Frontal cortex (tissue), 4 donors: ENCODE results near the gene LBX1. TPM values are rescaled to one million over a fixed set of nuclear protein-coding genes. Genes with fewer than 3 reads are reported as not detected.
A peak's percentile ranks its signal among the peaks of the same experiment; 100 is the strongest.

Experiments used
- DNase-seq, 2 donors: peaks; one replicate each; pipeline ENCODE4 v3.0.0; 2012; ENCODE audit warnings: low spot score in 2 of 2
- FAIRE-seq: peaks from 2 replicates; lab custom pipeline; 2012; peaks lifted over from hg19 to GRCh38; lab: Jason Lieb, UNC
- total RNA-seq: library from RNA; depleted of rRNA; stranded (reverse); fragments of >200 nt; gene quantifications from one replicate; pipeline ENCODE4 v1.2.3, GENCODE V29; 2014
- donor health status: control.
- donor health status: control.
- donor health status: control.

The LBX1 gene
- total RNA-seq, 1 donor from 2014 or later: not detected

- FAIRE-seq (no peak), DNase-seq (peak in 1 of 2 donors; percentile 36)
These were observed 1.7 kb downstream of the LBX1 start for GRCh38 chr10:101227429-101228152.

- FAIRE-seq: no peak
- peak in 1 of 2 donors; percentile 38 for DNase-seq
These were observed 2.5 kb downstream of the LBX1 start for GRCh38 chr10:101226491-101227428.

- no peak for DNase-seq
- FAIRE-seq: no peak
These were observed 3.3 kb downstream of the LBX1 start for GRCh38 chr10:101225846-101226421.

- DNase-seq (peak in 1 of 2 donors; percentile 39), FAIRE-seq (no peak)
These were observed 4.1 kb downstream of the LBX1 start for GRCh38 chr10:101224910-101225823.

- DNase-seq: no peak
- FAIRE-seq: no peak
These were observed 5.0 kb downstream of the LBX1 start for GRCh38 chr10:101224060-101224909.

- FAIRE-seq (no peak), DNase-seq (no peak)
These were observed 5.8 kb downstream of the LBX1 start for GRCh38 chr10:101223274-101224059.

- FAIRE-seq (no peak), DNase-seq (no peak)
These were observed 6.5 kb downstream of the LBX1 start for GRCh38 chr10:101222683-101223273.

GRCh38 chr10:101221963-101222531, 7.2 kb downstream of the LBX1 start:
- FAIRE-seq: no peak
- DNase-seq: no peak

GRCh38 chr10:101221549-101221948, 7.7 kb downstream of the LBX1 start:
- FAIRE-seq (no peak), DNase-seq (peak in 1 of 2 donors; percentile 20)

- DNase-seq (peak in 1 of 2 donors; percentile 24), FAIRE-seq (no peak)
These were observed 9.3 kb downstream of the LBX1 start for GRCh38 chr10:101219946-101220451.

GRCh38 chr10:101219139-101219945, 9.9 kb downstream of the LBX1 start:
- no peak for FAIRE-seq
- DNase-seq: peak in 1 of 2 donors; percentile 13

GRCh38 chr10:101218351-101219138, 10.7 kb downstream of the LBX1 start:
- FAIRE-seq: no peak
- DNase-seq: peak in 1 of 2 donors; percentile 21

- FAIRE-seq (no peak), DNase-seq (peak in 1 of 2 donors; percentile 37)
These were observed 11.6 kb downstream of the LBX1 start for GRCh38 chr10:101217450-101218281.

- DNase-seq (peak in 1 of 2 donors; percentile 20), FAIRE-seq (no peak)
These were observed 12.2 kb downstream of the LBX1 start for GRCh38 chr10:101217044-101217425.
